Stimulated activated CD4-positive, alpha-beta T cell treated with anti-CD3 and anti-CD28 coated beads, Interleukin-15, amount 100 ng/mL, for 24 hours (primary cell): ENCODE results near the gene RNPEP.

Experiments
- DNase-seq: peaks from one replicate; pipeline ENCODE4 v3.0.0-alpha.2; 2020

Gene RNPEP

DNA sequence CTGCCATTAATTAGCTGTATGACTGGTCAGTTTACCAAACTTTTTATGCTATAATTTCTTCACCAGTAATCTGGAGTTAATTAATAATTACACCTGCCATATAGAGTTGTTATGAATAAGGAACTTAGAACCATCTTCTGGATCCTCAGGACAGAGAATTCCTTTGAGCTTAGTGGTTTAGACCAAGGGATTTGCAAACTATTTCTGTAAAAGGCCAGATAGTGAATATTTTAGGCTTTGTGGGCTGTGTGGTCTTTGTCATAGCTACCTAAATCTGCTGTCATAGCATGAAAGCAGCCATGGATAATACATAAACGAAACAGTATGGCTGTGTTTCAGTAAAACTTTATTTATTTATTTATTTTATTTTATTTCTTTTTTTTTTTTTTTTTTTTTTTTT is 18.2 kb upstream of the RNPEP start:
- DNase-seq = no peak

GRCh38 chr1:201966171-201966570 is 16.3 kb upstream of the RNPEP start:
- no peak for DNase-seq

DNA sequence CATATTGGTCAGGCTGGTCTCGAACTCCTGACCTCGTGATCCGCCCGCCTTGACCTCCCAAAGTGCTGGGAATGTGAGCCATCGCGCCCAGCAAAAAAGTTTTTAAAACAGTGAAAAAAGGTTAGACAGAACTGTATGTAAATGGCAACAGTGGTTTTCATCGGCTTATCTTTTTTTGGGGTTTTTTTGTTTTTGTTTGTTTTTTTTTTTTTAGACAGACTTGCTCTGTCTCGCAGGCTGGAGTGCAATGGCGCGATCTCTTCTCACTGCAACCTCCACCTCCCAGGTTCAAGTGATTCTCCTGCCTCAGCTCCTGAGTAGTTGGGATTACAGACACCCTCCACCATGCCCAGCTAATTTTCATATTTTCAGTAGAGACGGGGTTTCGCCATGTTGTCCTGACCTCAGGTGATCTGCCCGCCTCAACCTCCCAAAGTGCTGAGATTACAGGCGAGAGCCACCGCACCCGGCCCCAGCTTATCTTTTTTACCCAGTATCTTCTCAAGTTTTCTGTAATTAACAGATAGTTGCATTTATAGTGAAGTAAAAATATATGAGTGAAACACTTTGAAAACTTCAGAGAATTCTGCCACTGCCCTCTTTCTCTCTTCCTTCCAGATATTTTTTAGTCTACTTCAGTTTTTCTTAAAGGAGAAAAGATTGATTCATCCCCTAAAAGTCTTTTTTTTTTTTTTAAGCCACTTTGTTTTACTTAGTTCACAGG is 14.1 kb upstream of the RNPEP start:
- no peak for DNase-seq

- DNase-seq = no peak
Observed at GRCh38 chr1:201970334-201971159, 11.9 kb upstream of the RNPEP start.

DNA sequence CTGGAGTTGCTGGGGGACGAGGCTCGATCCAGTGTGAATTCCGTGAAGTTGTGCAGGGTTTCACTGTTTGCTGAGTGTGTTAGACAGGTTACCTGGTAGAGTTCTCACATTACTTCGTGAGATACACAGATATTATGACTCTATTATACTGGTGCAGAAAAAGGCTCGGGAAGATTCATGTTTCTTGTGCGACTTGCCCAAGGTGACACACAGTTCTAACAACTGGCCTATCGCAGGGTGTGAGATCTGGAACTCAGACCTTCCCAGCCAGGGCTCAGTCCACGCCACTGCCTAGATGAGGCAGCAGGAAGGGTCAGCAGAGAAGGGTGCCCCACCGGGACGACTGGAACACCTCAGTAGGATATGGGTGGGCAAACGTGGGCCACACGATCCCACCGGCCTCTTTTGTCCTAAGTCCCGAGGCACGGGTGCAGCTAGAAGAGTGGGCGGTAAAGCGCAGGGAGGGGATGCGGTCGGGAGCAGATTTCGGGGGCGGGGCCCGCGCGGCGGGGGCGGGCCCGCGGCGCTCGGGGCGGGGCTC is 296 bp upstream of the RNPEP start:
- peak; percentile 81 for DNase-seq

GRCh38 chr1:201983380-201983805 is 945 bp downstream of the RNPEP start:
- DNase-seq = no peak

DNA sequence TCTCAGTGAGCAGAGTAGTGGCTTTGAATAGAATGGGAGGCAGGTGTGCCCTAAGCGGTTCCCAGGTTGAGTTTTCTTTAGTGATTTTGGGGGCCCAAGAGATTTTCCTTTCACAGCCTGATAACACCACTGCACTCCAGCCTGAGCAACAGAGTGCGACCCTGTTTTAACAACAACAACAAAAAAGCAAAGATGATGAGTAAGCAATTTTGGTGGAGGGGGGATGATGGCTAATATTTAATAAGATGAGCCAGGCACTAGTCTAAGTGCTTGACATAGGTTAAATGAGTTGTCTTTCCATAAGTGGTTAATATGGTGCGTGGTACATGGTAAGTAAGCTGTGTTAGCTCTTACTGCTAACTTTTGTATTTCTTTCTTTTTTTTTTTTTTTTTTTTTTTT is 2.0 kb downstream of the RNPEP start:
- DNase-seq = no peak

- DNase-seq = no peak
Observed at GRCh38 chr1:201985355-201985754, 2.9 kb downstream of the RNPEP start.

DNA sequence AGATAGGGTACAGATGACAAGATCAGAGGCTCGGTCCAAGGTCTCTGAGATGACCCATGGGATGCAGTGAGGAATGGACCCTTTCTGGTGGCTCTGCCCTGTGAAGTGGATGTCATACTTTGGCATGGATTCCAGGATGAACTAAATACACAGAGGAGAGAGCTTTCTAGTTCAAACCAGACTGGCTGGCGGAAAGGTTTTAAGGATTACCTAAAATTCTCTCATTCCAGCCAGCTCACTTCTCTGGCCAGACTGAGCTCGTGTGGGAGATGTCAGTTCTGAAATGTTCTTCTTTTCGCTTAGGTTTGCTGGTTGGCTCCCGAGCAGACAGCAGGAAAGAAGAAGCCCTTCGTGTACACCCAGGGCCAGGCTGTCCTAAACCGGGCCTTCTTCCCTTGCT is 6.2 kb downstream of the RNPEP start:
- DNase-seq = no peak

DNA sequence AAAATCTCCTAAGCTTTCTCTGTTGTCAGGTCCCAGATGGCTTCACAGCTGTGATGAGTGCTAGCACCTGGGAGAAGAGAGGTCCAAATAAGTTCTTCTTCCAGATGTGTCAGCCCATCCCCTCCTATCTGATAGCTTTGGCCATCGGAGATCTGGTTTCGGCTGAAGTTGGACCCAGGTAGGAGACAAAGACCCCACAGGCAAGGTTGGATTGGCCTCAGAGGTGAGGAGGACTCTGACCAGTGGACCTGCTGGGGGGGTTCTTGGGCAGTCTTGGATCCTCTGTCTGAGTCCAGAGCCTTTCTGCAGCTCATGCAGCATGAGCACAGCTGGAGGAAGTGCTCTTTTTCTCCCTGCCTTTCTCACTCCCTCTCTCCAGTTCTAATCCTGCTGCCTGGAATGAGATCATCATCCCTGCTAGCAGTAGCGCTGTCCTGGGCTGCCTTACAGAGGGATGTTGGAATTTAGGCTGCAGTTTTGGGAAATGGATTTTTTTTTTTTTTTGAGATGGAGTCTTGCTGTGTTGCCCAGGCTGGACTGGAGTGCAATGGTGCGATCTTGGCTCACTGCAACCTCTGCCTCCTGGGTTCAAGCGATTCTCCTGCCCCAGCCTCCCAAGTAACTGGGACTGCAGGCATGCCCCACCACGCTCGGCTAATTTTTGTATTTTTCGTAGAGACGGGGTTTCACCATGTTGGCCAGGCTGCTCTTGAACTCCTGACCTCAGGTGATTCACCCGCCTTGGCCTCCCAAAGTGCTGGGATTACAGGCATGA is 7.1 kb downstream of the RNPEP start:
- no peak for DNase-seq

DNA sequence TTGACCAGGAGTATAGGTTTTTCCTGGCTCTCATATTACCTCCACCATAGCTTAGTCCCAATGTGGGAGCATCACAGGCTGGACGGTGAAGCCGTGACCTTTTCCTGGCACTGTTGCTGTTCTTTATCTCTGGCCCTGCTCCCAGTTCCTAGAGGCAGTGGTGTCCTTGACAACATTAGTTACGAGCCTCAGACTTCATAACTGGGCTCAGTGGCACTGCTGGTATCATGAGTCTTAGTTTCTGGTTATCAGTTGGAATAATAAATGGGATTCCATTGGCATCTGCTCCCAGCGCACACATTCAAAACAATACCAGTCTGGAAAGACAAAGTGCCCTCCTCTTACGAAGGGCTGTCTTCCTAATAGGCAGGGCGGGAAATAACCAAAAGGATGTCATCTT is 8.0 kb downstream of the RNPEP start:
- DNase-seq = no peak

DNA sequence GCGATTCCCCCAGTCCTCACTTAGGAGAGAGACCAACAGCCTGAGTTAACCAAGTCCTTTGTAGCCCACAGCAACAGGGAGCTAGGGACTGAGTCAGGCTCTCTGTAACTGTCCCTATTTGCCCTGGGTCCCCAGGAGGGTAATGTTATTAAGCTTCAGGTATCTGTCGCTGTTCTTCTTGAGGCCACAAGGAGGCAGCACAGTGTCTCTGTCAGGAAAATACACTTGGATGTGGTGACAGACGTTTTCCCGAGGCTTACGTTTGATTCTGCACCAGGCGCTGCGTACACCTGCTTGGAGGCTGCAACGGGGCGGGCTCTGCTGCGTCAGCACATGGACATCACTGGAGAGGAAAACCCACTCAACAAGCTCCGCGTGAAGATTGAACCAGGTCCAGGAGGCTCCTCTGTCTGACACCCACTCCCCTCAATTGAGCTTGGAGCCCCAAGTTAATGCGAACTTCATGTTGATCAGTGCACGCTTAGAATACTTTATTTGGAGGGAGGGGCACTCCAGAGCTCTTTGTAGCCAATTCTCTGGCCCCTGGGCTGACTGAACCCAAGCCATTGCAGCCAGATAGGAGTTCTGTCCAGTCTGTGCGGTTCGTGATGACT is 17.3 kb downstream of the RNPEP start:
- DNase-seq = peak; percentile 30

GRCh38 chr1:202002507-202002906 is 20.1 kb downstream of the RNPEP start:
- no peak for DNase-seq

DNA sequence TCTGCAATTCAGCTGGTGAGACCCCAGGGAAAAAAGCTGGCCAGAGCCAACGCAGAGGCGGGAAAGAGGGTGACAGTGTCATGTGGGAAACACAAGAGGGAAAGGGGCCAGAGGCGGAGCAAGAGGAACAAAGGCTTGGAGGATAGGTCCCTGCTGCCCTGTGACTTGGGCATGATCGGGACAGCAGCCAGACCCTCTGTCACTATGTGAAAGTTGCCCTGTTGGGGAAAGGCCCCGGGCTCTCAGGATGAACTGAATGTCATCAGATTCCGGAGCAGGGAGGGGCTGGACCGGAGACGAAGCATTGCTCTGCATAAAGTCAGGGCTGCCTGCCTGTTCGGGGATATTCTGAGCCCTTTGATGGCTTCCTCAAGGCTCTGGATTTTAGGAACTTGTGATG is 22.3 kb downstream of the RNPEP start:
- no peak for DNase-seq

GRCh38 chr1:202005958-202006357 is 23.5 kb downstream of the RNPEP start:
- DNase-seq = no peak

GRCh38 chr1:202007304-202007703 is 24.9 kb downstream of the RNPEP start:
- DNase-seq = no peak

DNA sequence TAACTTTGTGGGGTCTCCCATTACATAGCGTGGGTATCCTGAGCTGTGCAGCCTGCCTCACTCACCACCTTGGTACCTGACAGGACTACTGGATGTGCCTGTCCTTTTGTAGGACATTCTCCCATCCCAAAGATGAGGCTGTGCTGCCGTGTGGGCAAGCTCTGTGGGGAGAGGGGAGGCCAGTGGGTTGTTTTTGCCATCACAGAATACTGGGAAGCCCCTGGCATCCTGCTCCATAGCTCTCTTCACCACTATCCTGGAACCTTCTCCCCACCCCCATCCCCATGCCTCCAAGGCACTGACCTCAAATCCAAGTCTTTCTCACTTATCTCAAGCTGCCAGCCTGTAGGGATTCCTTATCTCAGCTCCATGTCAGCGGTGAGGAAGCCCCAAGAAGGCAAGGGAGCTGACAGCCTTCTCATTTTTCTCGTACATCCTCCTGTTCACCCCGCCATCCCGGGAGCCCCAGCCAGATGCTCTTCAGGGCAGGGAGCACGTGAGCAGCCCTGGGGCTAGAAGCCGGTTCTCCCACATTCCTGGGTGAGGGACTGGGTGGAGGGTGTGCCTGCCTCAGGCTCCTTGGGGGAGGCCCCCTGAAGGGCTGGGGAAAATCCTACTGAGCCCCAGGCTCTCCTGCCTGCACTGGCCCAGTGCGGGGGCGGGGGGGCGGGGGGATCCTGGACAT is 25.5 kb downstream of the RNPEP start:
- no peak for DNase-seq

GRCh38 chr1:202009326-202010179 is 27.1 kb downstream of the RNPEP start:
- DNase-seq = peak; percentile 74

GRCh38 chr1:202010180-202011015 is 27.9 kb downstream of the RNPEP start, which contains the start of gene ELF3:
Gene ELF3, plus strand, starts transcription at chr1:202010587. Its CDS starts 550 bp downstream, at chr1:202011137.
- DNase-seq = no peak

DNA sequence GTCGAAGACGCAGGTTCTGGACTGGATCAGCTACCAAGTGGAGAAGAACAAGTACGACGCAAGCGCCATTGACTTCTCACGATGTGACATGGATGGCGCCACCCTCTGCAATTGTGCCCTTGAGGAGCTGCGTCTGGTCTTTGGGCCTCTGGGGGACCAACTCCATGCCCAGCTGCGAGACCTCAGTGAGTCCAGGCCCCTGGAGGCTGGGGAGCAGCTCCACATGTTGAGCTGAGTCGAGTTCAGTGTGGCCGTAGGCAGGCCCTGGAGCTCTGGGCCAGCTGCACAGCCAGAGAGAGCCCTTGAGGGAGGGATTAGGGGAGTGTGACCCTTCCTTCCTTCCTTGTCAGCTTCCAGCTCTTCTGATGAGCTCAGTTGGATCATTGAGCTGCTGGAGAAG is 29.5 kb downstream of the RNPEP start:
- no peak for DNase-seq
